Measurements from ENCODE around the gene FBXL7. TPM values are rescaled to one million over a fixed set of nuclear protein-coding genes. Genes with fewer than 3 reads are reported as not detected.

The FBXL7 gene
- total and polyA plus RNA-seq, 10 donors: 1.1 to 12.9 (median 8.3) TPM

GRCh38 chr5:15558240-15558639, 58.3 kb downstream of the FBXL7 start:
- no peak for TF ChIP-seq POLR2AphosphoS5 (IDR thresholded peaks at IDR 0.05)
- no peak for TF ChIP-seq CTCF (IDR thresholded peaks at IDR 0.05 in 8 of 11, conservative IDR thresholded peaks at IDR 0.05 in 3 of 11)
- no peak for DNase-seq
- 80 to 90% (median 82%) methylated on average over 2 of the region's 2 CpGs for WGBS, 5 donors
- Histone ChIP-seq H3K9me3 (peaks cover 0 to 16% (median 8%) of the 10 kb centered on the region in 8 donors), H3K4me1 (peaks cover 0 to 7% (median 4%) of the 10 kb centered on the region in 6 donors), H3K36me3 (no peaks in the 10 kb centered on the region), H3K27me3 (replicated peaks in 1 of 7) (no peaks in the 10 kb centered on the region), H3K27ac (no peak overlapping the region), H3K4me3 (no peak overlapping the region)
- intact Hi-C loops (cut with DNase I; ENCODE audit: low total_unique reads): no loop called here

- Histone ChIP-seq H3K36me3 (no peaks in the 10 kb centered on the region), H3K9me3 (peaks cover 0 to 14% (median 8%) of the 10 kb centered on the region in 8 donors), H3K4me1 (peaks cover 0 to 12% (median 7%) of the 10 kb centered on the region in 6 donors), H3K27me3 (replicated peaks in 1 of 7) (no peaks in the 10 kb centered on the region), H3K27ac (no peak overlapping the region), H3K4me3 (no peak overlapping the region)
- DNase-seq: no peak
- intact Hi-C loops (cut with DNase I; ENCODE audit: low total_unique reads): no loop called here
- WGBS, 5 donors: 87 to 94% (median 88%) methylated on average over 4 of the region's 4 CpGs
- TF ChIP-seq POLR2A (IDR thresholded peaks at IDR 0.05) (no peak), POLR2AphosphoS5 (IDR thresholded peaks at IDR 0.05) (no peak), CTCF (IDR thresholded peaks at IDR 0.05 in 8 of 11, conservative IDR thresholded peaks at IDR 0.05 in 3 of 11) (no peak)
These were observed 58.7 kb downstream of the FBXL7 start for GRCh38 chr5:15558681-15559080.

- no peaks in the 10 kb centered on the region for H3K36me3 ChIP-seq
- peaks cover 0 to 16% (median 8%) of the 10 kb centered on the region in 6 donors for H3K4me1 ChIP-seq
- no peak for DNase-seq
- no peak overlapping the region for H3K27ac ChIP-seq
- no peak for TF ChIP-seq CTCF (IDR thresholded peaks at IDR 0.05 in 8 of 11, conservative IDR thresholded peaks at IDR 0.05 in 3 of 11)
- TF ChIP-seq POLR2A (IDR thresholded peaks at IDR 0.05): no peak
- TF ChIP-seq POLR2AphosphoS5 (IDR thresholded peaks at IDR 0.05): no peak
- H3K4me3 ChIP-seq: no peak overlapping the region
- intact Hi-C loops (cut with DNase I; ENCODE audit: low total_unique reads): no loop called here
- WGBS, 5 donors: 72 to 80% (median 76%) methylated on average over 3 of the region's 3 CpGs
- no peaks in the 10 kb centered on the region for H3K27me3 ChIP-seq (replicated peaks in 1 of 7)
- H3K9me3 ChIP-seq: peaks cover 0 to 14% (median 8%) of the 10 kb centered on the region in 8 donors
These were observed 60.4 kb downstream of the FBXL7 start for GRCh38 chr5:15560421-15560820.

GRCh38 chr5:15564523-15564922, 64.5 kb downstream of the FBXL7 start:
- Histone ChIP-seq H3K4me1 (peaks cover 0 to 16% (median 8%) of the 10 kb centered on the region in 6 donors), H3K27ac (no peak overlapping the region), H3K4me3 (no peak overlapping the region), H3K9me3 (peaks cover 0 to 15% (median 8%) of the 10 kb centered on the region in 8 donors), H3K36me3 (no peaks in the 10 kb centered on the region), H3K27me3 (replicated peaks in 1 of 7) (no peaks in the 10 kb centered on the region)
- WGBS, 5 donors: 91 to 95% (median 92%) methylated on average over 4 of the region's 4 CpGs
- intact Hi-C loops (cut with DNase I; ENCODE audit: low total_unique reads): no loop called here
- no peak for DNase-seq
- TF ChIP-seq POLR2AphosphoS5 (IDR thresholded peaks at IDR 0.05) (no peak), POLR2A (IDR thresholded peaks at IDR 0.05) (no peak), CTCF (IDR thresholded peaks at IDR 0.05 in 8 of 11, conservative IDR thresholded peaks at IDR 0.05 in 3 of 11) (no peak)

Data from spleen (tissue), 11 donors.